ENCODE measurements around the gene SOWAHA.

The SOWAHA gene

GRCh38 chr5:132812781-132813598 lies at the start of gene SOWAHA:
TSS of gene SOWAHA (plus strand) at chr5:132813302. CDS start at chr5:132813622, 320 bp downstream.
- Histone ChIP-seq H3K27me3 (ENCODE audit: control insufficient read depth, insufficient read depth, low read length) (peaks cover 74% of the 10 kb centered on the region), H3K4me3 (ENCODE audit: low read depth, low read length) (peak within 1 kb of the TSS; percentile 39), H3K4me1 (ENCODE audit: control insufficient read depth, insufficient read depth, low read length) (no peaks in the 10 kb centered on the region), H3K36me3 (ENCODE audit: control insufficient read depth, insufficient read depth, low read length) (no peaks in the 10 kb centered on the region), H3K9me3 (ENCODE audit: control insufficient read depth, insufficient read depth, low read length) (peaks cover 7% of the 10 kb centered on the region), H3K9ac (ENCODE audit: low read depth, low read length) (no peak within 1 kb of the TSS)

- Histone ChIP-seq H3K27me3 (ENCODE audit: control insufficient read depth, insufficient read depth, low read length) (no peaks in the 10 kb centered on the region), H3K9ac (ENCODE audit: low read depth, low read length) (no peak overlapping the region), H3K4me1 (ENCODE audit: control insufficient read depth, insufficient read depth, low read length) (no peaks in the 10 kb centered on the region), H3K4me3 (ENCODE audit: low read depth, low read length) (no peak overlapping the region), H3K9me3 (ENCODE audit: control insufficient read depth, insufficient read depth, low read length) (no peaks in the 10 kb centered on the region), H3K36me3 (ENCODE audit: control insufficient read depth, insufficient read depth, low read length) (peaks cover 17% of the 10 kb centered on the region)
Measured at GRCh38 chr5:132764051-132764450, 49.1 kb upstream of the SOWAHA start.

GRCh38 chr5:132764671-132765238 lies 48.3 kb upstream of the SOWAHA start:
- no peaks in the 10 kb centered on the region for H3K27me3 ChIP-seq (ENCODE audit: control insufficient read depth, insufficient read depth, low read length)
- H3K4me1 ChIP-seq (ENCODE audit: control insufficient read depth, insufficient read depth, low read length), result no peaks in the 10 kb centered on the region
- no peaks in the 10 kb centered on the region for H3K9me3 ChIP-seq (ENCODE audit: control insufficient read depth, insufficient read depth, low read length)
- peaks cover 12% of the 10 kb centered on the region for H3K36me3 ChIP-seq (ENCODE audit: control insufficient read depth, insufficient read depth, low read length)
- no peak overlapping the region for H3K4me3 ChIP-seq (ENCODE audit: low read depth, low read length)
- no peak overlapping the region for H3K9ac ChIP-seq (ENCODE audit: low read depth, low read length)

- Histone ChIP-seq H3K9me3 (ENCODE audit: control insufficient read depth, insufficient read depth, low read length) (no peaks in the 10 kb centered on the region), H3K9ac (ENCODE audit: low read depth, low read length) (no peak overlapping the region), H3K27me3 (ENCODE audit: control insufficient read depth, insufficient read depth, low read length) (no peaks in the 10 kb centered on the region), H3K4me3 (ENCODE audit: low read depth, low read length) (no peak overlapping the region), H3K4me1 (ENCODE audit: control insufficient read depth, insufficient read depth, low read length) (no peaks in the 10 kb centered on the region), H3K36me3 (ENCODE audit: control insufficient read depth, insufficient read depth, low read length) (peaks cover 12% of the 10 kb centered on the region)
Measured at GRCh38 chr5:132765311-132766019, 47.6 kb upstream of the SOWAHA start.

- Histone ChIP-seq H3K9me3 (ENCODE audit: control insufficient read depth, insufficient read depth, low read length) (no peaks in the 10 kb centered on the region), H3K27me3 (ENCODE audit: control insufficient read depth, insufficient read depth, low read length) (no peaks in the 10 kb centered on the region), H3K4me3 (ENCODE audit: low read depth, low read length) (no peak overlapping the region), H3K36me3 (ENCODE audit: control insufficient read depth, insufficient read depth, low read length) (peaks cover 12% of the 10 kb centered on the region), H3K4me1 (ENCODE audit: control insufficient read depth, insufficient read depth, low read length) (no peaks in the 10 kb centered on the region), H3K9ac (ENCODE audit: low read depth, low read length) (no peak overlapping the region)
Measured at GRCh38 chr5:132766020-132766805, 46.9 kb upstream of the SOWAHA start.

- no peaks in the 10 kb centered on the region for H3K27me3 ChIP-seq (ENCODE audit: control insufficient read depth, insufficient read depth, low read length)
Measured at GRCh38 chr5:132766806-132767055, 46.4 kb upstream of the SOWAHA start.

GRCh38 chr5:132767150-132767549 lies 46.0 kb upstream of the SOWAHA start:
- Histone ChIP-seq H3K9me3 (ENCODE audit: control insufficient read depth, insufficient read depth, low read length) (no peaks in the 10 kb centered on the region), H3K36me3 (ENCODE audit: control insufficient read depth, insufficient read depth, low read length) (peaks cover 8% of the 10 kb centered on the region), H3K4me3 (ENCODE audit: low read depth, low read length) (no peak overlapping the region), H3K9ac (ENCODE audit: low read depth, low read length) (no peak overlapping the region), H3K27me3 (ENCODE audit: control insufficient read depth, insufficient read depth, low read length) (no peaks in the 10 kb centered on the region), H3K4me1 (ENCODE audit: control insufficient read depth, insufficient read depth, low read length) (peaks cover 4% of the 10 kb centered on the region)

More at GRCh38 chr5:132766806-132767055, 46.4 kb upstream of the SOWAHA start:
- Histone ChIP-seq H3K4me3 (ENCODE audit: low read depth, low read length) (no peak overlapping the region), H3K9me3 (ENCODE audit: control insufficient read depth, insufficient read depth, low read length) (no peaks in the 10 kb centered on the region), H3K36me3 (ENCODE audit: control insufficient read depth, insufficient read depth, low read length) (peaks cover 8% of the 10 kb centered on the region), H3K4me1 (ENCODE audit: control insufficient read depth, insufficient read depth, low read length) (peaks cover under 1% of the 10 kb centered on the region), H3K9ac (ENCODE audit: low read depth, low read length) (no peak overlapping the region)

- H3K4me3 ChIP-seq (ENCODE audit: low read depth, low read length), result no peak overlapping the region
- peaks cover 4% of the 10 kb centered on the region for H3K4me1 ChIP-seq (ENCODE audit: control insufficient read depth, insufficient read depth, low read length)
- H3K9me3 ChIP-seq (ENCODE audit: control insufficient read depth, insufficient read depth, low read length), result no peaks in the 10 kb centered on the region
- H3K27me3 ChIP-seq (ENCODE audit: control insufficient read depth, insufficient read depth, low read length), result no peaks in the 10 kb centered on the region
- no peak overlapping the region for H3K9ac ChIP-seq (ENCODE audit: low read depth, low read length)
- H3K36me3 ChIP-seq (ENCODE audit: control insufficient read depth, insufficient read depth, low read length), result peaks cover 7% of the 10 kb centered on the region
Measured at GRCh38 chr5:132768485-132768868, 44.6 kb upstream of the SOWAHA start.

GRCh38 chr5:132770476-132771159 lies 42.5 kb upstream of the SOWAHA start:
- peaks cover 4% of the 10 kb centered on the region for H3K4me1 ChIP-seq (ENCODE audit: control insufficient read depth, insufficient read depth, low read length)
- H3K9me3 ChIP-seq (ENCODE audit: control insufficient read depth, insufficient read depth, low read length), result no peaks in the 10 kb centered on the region
- no peak overlapping the region for H3K9ac ChIP-seq (ENCODE audit: low read depth, low read length)
- H3K27me3 ChIP-seq (ENCODE audit: control insufficient read depth, insufficient read depth, low read length), result peaks cover 7% of the 10 kb centered on the region
- no peaks in the 10 kb centered on the region for H3K36me3 ChIP-seq (ENCODE audit: control insufficient read depth, insufficient read depth, low read length)
- H3K4me3 ChIP-seq (ENCODE audit: low read depth, low read length), result no peak overlapping the region

- Histone ChIP-seq H3K9me3 (ENCODE audit: control insufficient read depth, insufficient read depth, low read length) (no peaks in the 10 kb centered on the region), H3K4me3 (ENCODE audit: low read depth, low read length) (no peak overlapping the region), H3K27me3 (ENCODE audit: control insufficient read depth, insufficient read depth, low read length) (peaks cover 14% of the 10 kb centered on the region), H3K4me1 (ENCODE audit: control insufficient read depth, insufficient read depth, low read length) (peaks cover 4% of the 10 kb centered on the region), H3K36me3 (ENCODE audit: control insufficient read depth, insufficient read depth, low read length) (no peaks in the 10 kb centered on the region), H3K9ac (ENCODE audit: low read depth, low read length) (no peak overlapping the region)
Measured at GRCh38 chr5:132771503-132771998, 41.6 kb upstream of the SOWAHA start.

All from iPS-15b (cell line).